GM21528 (cell line): ENCODE results near the gene KNSTRN.

Source experiments
- ATAC-seq: cut with Tn5 transposase; IDR thresholded peaks from one replicate; pipeline ENCODE4 v1.9.1; 2021; ENCODE audit warnings: mild to moderate bottlenecking, moderate library complexity; ENCODE audit not compliant: unreplicated experiment, low FRiP score

Gene KNSTRN

DNA sequence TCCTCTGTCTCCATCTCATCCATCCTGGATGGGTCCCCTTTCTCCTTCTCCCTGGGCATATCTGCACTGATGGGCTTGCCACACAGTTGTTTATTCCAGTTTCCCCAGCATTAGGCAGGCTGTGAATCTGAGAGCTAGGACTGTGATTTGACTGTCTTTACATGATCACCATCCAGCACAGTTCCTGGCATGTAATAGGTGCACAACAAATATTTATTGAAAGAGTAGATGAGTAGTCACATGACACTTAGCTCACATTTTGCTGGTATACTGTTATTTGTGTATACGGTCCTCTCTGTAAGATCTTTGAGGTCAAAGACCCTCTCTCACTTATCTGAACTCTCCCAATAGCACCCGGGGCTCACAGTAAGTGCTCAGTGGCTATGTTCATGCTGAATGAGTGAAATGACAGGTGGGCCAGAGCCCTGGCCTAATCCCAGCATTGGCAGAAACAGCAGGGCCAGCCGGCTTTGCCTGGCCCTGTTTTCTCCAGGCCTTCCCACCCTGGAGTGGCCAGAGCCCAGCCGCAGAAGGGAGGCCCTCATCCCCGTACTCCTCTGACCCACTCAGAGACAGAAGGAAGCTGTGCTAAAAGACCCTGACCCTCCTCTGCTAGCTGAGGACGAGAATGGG, 42.1 kb downstream of the KNSTRN start:
- ATAC-seq = no peak

DNA sequence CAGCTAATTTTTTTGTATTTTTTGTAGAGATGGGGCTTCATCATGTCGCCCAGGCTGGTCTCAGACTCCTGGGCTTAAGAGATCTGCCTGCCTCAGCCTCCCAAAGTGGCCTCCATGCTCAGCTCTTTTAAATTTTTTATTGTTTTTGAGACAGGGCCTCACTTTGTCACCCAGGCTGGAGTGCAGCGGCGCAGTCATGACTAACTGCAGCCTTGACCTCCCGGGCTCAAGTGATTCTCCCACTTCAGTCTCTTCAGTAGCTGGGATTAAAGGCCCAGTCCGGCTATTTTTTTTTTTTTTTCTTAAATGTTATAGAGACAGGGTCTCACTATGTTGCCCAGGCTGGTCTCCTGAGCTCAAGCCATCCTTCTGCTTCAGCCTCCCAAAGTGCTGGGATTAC, 43.2 kb downstream of the KNSTRN start:
- ATAC-seq = no peak

DNA sequence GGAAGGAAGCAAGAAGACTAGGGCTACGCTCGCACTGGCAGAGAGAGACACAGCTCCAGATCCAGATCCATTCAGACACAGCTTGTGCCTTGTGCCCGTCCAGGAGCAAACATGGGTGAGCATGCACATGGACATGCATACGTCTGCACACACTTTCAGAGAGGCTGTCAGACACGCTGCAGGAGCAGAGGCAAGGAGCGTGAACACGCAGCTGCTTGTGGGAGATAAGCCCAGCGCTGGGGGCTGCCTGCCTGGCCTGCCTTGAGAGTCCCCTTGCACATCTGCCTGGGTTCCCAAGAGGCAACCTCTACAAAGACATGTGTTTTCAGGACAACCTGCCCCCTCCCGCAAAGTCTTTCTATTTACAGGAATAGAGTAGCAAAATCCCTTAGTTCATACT, 44.7 kb downstream of the KNSTRN start:
- no peak for ATAC-seq

DNA sequence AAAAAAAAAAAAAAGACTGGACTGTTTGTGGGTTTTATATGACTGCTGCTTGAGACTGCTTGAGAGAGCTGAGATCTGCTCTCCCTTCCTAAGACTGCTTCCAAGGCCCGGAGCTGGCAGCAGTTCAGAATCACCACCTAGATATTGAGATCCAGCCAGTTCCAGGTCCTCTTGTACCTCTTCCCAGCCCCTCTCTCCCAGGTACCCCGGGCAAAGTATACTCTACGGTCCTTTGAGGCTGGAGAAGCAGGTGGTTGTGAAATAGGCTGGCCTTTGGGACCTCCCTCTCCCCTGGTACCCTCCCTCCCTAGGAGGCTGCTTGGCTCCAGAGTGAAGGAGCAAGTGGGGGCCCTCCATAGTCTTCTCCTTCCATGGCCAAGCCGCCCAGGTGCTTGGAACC, 45.7 kb downstream of the KNSTRN start:
- ATAC-seq = no peak

DNA sequence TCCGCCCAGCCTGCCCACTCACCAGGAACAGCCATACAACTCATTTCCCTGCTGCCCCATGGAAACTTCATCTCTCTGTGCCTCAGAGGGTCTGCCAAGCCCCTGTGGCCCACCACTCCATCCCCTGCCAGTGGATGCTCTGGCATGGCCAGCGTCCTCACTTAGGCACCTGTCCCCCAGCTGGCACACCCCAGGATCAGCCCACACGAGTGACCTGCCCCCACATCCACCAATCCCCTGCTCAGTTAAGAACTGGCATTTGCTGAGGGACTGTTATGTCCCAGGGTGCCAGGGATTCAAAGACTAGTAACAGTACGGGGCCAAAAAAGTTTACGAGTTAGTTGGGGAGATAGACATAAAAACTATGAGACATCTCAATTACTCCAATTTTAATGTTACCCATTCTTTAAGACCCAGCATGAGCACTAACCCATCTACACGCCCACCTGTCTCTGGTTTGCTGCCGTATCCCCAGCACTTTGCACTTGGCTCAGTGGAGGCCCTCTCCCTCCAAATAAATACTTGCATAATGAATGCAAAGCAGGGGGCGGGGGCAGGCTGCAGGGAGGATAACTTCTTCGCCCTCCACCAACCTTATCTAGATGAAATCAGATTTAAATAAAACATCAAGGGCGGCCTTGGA, 46.7 kb downstream of the KNSTRN start:
- no peak for ATAC-seq

DNA sequence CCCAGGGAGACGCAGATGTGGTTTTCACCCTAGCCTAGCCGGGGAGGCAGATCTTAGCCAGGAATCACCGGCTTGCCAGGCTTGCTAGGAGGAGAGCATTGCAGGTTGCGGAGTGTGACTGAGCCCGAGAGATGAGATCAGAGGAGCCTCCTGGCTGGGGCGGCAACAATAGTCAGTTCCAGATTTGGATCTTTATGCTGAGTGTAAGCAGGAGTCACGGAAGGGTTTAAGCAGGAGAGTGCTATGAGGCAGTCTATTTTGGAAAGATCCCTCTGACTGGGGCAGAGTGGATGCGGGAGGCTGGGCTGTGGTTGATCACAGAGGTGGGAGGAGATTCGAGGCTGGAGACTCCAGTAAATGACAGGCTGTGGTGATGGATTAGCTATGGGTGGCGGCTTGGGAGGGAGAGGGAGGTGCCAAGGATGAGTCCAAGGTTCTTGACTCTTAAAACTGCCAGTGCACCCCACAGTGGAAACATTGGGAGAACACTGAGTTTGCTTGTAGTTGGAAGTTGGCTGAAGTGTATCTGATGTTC, 47.8 kb downstream of the KNSTRN start:
- no peak for ATAC-seq

DNA sequence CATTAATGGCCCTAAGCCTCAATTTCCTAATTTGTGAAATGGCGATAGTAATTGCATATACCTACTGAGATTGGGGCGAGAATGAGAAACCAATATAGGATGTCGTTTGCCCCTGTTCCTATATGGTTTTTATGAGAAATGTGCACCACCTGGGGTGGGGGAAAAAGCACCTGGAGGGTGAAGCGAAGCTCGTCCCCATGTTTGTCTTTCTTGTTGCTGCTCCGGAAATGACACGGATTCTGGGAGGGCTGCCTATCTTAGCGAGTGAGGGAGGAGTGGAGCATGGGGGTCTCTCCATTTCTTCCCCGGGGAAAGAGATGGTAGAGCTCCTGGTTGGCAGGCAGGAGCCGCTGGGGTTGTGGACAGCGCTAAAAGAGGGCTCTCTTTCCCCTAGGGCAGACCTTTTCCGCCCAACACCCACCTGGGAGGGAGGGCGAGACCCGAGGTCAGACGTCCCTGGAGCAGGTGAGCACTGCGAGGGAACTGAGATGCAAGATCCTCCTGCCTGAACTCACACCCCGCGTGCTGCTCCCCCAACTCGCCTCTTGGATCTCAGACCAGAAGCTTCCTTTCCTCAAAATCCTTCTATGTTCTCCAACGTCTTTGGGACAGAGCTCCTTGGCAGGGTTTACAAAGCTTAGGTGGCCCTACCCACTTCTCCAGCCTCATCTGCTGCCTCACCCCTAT, 52.6 kb downstream of the KNSTRN start:
- no peak for ATAC-seq

DNA sequence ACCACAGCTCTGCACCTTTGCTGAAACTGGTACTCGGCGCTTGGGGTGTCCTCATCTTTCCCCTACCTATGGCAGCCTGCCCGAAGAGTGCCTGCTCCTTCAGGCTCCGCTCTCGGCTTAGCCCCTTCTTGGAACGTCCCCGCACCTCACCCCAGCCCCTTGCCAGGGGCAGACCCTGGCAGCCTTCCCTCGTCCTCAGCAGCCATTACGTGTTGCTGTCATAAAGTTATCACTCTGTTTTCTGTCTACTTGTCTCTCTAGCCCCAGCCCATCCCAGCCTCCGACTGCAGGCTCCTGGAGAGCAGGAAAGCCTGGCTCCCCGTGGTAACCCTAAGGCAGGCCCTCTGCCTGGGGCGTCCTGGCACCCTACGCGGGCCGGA, 53.2 kb downstream of the KNSTRN start:
- no peak for ATAC-seq

DNA sequence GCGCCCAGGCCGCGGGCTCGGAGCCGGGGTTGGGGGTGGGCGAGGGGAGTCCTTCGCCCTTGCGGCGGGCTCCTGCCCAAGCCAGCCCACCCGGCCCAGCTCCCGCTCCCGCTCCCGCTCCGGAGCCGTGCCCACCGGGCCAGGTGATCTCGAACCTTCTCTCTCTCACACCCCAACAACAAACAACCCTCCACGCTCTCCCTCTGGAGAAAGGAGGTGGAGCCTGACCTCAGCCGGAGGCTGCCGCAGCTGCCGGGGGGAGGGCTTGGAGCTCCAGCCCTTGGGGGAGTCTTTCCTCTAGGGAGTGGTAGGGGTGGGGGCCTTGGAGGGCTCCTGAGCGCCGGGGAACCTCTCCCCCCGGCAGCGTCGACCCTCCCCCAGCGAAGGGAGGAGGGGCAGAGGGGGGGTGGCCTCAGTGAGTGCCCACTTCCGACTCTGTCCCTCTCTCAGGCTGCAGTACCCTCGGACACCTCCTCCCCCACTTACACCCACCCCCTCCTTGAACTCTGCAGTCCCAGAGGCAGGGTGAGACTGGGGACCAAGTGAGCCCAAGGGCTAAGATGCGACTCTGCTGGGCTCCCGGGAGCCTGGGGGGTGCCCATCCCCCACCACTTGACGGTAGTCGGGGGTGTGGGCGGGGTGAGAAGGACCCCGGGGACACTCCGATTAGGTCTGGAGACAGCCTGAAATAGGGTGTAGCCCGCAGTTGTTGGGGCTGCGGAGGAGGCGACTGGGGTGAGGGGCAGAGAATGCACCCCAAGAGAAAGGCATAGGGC, 53.8 kb downstream of the KNSTRN start:
- no peak for ATAC-seq

DNA sequence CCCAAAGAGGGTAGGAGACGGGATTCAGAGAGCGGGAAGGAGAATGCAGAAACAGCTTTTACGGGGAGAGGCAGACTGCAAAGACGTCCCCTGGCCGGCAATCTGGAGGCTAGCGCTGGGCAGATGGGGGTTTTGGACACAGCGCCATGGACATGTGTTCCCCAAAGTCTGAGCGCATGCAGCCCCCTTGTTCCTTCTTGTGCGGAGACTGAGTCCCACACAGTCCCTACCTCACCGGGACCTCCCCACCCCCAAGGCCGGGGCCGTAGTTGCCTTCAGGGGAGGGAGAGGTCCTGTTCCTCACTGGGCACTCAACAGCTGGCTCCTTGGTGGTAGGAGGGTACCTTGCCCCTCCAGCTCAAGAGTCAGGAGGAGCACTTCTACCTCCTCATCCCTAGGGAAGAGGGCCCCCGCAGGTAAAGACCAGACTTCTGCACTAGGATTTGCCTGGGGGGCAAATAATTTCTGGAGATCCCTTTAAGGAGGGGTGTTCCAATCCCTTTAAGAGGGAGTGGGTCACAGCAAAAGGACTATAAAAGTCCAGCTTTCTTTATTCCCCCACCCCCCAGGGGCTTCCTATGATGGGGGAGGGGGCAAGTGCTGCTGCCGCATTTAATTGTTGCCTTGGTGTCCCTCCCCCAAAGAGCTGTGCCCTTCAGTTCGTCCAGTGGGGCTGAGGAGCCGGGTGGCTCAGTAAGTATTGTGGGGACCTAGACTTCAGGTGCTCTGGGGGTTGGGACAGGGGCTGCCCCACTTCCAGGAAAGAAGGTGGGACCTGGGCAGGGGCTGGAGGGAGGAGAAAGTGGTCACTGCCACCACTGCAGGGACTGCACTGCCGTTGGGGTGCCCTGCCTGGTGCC, 54.6 kb downstream of the KNSTRN start:
- no peak for ATAC-seq

DNA sequence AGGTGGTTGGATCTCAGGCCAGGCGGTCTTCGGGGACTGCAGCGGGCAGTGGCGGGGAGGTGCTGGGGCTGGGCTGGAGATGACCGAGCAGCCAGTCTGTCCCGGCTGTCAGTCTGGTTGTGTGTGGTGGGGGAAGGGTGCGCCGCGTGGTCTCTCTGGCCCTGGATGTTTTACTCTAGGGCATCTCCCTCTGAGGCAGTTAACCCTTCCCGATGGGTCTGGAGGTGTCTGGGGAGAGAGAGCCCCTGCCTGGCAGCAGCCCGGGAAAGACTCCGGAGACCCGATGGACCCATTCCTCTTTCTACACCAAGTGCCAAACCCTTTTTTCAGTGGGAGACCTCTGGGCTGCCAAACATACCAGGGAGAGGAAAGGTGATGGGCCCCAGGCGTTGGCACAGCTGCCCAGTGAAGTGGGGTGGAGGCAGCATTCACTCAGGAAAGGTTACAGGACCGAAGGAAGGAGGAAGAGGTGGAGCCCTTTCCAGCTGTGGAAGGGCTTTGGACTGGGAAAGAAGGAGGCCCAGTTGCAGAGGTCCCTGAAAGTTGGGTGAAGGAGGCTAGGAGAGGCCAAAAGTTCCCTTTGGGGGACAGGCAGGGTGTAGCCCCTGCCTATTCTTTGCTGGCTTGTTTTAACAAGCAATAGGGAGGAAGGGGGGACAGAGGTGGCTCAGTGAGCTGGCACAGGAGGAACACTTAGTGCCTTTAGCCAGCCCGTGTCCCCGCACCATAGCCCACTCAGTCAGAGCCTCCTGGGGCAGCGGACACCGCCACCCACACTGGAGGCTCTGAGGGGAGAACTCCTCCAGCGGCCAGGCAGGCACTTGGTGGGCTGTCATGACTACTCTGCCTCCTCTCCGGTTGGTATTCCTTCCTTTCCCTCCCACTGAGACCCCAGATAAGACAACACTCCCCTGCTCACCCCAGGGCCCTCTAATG, 55.5 kb downstream of the KNSTRN start:
- no peak for ATAC-seq

DNA sequence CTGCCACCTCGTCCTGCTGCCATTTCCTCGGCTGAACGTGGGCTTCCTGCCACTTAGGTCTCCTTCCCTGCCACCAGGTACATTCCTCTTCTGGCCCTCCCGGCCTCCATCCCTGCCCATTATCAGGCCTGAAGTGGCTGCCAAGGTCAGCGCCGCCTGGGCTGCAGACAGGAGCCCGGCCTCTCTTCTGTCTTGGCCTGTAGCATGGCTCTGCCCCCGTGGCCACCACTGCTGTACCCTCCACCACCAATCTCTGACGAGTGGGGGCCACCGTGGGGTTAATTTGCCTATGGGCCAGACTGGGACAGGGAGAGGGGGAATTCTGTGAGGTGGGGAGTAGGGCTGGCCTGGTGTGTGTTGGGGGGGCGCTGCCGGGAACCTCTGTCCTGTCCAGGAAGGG, 56.2 kb downstream of the KNSTRN start:
- ATAC-seq = no peak

DNA sequence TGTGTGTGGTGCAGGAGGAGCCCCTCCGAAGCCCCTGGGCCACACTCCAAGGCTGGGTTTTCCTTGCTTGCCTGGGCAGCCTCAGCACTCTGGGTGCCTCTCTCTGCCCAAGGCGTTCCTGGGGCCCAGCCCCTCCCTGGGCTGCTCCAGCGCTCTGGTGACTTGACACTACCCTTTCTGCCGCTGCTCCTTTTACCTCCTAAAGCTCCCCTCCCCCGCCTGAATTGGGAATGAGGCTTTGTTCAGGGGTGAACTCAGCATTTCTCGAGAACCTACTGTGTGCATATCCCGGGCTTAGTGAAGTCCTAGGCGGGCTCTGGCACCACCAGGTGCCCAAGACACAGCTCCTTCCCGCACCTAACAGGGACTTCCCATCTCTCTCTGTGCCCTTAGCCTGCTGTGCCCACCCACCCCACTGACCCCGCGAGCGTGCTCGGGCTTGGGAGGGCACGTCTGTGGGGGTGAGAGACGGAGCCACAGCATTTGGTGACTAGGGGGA, 57.0 kb downstream of the KNSTRN start:
- ATAC-seq = no peak

DNA sequence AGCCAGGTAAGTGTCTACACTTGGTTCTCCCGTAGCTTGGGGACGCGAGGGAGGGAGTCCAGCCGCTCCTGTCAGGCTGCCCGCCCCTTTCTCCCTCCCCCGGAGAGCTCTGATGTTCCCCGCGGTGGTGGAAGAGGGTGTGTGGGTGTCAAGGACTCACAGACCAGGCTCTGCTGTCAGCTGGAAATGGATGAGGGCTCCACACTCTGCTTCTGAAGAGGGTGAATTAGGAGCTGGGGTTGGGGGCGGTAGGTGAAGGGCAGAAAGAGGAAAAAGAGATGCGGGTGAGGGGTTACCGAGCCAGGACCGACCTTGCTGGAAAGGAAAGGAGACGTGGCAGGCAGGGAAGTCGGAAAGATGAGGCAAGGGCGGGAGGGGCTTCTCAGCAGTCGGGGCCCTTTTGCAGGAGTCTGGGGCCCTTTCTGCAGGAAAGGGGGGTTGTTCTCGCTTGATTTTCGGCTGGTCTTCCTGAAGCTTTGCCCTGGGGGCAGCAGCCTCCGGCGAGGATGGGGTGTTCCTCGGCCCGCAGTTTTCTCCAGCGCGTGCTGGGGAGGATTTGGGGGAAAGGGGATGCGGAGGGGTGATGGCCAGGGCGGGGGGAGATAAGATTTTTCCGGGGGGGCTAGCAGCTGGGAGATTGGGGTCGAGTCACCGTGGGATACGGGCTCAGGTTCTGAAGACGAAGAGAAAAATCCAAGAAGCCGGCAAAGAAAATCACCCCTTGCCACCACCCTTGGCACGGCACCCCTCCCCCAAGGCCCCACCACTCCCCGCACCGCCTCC, 57.6 kb downstream of the KNSTRN start:
- no peak for ATAC-seq

DNA sequence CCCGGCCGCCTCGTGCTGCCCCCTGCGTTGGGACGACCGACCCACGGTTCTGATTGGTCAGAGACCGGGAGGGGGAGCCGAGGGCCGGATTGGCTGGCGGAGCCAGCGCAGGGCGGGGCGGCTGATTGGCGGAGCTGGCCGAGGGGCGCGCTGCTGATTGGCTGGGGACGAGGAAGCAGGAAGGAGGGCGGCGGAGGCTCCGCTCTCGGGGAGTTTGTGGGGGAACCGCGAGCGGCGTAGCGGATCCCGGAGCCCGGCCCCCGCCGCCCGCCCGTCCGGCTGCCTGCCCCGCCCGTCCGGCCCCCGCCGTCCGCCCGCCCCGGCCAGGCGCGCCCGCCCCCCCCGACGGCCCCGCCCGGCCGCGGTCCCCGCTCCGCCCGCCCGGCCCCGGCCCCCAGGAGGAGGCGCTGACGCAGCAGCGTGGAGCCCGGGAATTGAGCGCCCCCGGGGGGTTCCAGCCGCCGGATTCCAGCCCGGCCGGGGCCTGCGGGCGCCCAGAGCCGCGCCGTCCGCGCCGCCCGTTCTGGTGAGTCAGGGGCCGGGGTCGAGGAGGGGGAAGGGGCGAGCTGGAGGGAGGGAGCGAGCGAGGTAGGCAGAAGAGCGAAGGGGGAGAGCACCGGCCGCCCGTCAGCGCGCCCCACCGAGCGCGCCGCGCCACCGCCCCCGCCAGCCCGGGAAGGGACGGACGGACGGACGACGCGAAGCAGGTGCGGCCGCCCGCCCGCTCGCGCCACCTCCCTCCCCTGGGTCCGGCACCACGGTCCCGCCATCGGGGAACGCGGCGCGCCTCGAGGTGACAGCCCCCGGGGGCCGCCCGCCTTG, 58.4 kb downstream of the KNSTRN start, which contains the start of gene BAHD1:
Gene BAHD1 (plus strand): TSS at position 211 of the 822 bp plus-strand sequence. CDS start 17,512 bp downstream, outside the sequence.
- ATAC-seq = peak; percentile 79

DNA sequence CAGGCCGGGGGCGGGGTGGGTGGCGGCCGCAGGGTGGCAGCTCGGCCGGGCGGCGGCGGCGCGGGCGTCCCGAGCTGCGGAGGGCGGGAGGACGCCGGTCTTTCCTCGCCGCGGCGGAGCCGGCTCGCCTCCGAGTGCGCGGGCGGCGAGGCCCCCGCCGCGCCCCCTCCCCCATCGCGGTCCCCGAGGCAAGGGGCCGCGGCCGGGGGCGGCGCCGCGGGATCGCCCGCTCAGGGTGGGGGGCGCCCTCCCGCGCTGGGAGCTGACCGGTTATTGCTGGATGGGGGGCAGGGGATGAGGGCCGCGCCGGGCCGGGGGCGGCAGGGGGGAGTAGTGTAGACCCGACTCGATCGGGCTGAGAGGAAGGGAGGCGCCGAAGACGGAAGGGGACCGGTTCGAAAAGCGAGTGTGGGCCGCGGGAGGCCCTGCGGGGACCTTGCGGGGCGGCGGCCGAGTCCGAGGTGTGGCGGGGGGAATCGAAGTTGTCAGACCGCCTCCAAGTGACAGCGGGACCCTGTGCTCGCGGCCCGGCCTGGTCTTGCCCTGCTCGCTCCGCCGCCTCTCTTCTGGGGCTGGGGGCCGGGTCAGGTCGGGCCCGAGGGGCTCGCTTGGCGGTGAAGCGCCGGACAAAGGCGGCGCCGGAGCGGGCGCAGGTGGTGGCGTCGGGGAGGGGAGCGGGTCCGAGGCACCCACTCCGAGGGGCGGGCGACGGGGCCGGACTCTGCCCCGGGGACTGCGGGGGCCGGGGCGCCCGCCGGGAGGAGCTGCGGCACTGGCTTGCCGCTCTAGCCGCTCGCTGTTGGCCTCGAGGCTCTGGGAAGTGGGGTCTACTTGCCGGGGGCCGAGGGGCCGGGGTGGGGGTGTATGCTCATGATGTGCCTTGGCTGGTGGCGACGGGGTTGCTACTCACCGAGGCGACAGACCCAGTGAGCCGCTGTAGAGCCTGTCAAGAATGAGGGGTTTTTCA, 59.3 kb downstream of the KNSTRN start:
- ATAC-seq = peak; percentile 2
